HG03175 (cell line): ENCODE data around the gene MESD.

Experiments
- ATAC-seq: cut with Tn5 transposase; IDR thresholded peaks from one replicate; pipeline ENCODE4 v1.9.1; 2021; ENCODE audit warnings: mild to moderate bottlenecking, moderate library complexity; ENCODE audit not compliant: unreplicated experiment

MESD gene

GRCh38 chr15:80940851-80941250 is 48.8 kb downstream of the MESD start:
- ATAC-seq = no peak

DNA sequence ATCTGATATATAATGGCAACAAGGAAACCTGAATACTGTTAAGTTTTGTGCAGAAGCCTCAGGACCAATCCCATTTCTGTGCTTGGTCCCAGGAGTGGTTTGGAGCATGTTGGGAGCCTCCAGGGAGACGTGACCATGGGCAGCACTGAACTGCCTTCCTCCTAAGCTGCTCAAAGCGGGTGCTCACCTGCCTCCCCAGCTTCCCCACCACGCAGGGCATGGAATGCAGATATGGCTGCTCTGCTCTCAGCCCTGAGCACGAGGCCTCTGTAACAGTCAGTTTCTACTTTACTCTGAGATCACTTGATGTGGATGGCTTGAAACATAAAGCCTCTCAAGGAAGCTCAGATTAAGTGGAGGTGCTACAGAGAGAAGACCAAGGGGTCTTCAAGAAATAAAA is 49.3 kb downstream of the MESD start:
- ATAC-seq = no peak

GRCh38 chr15:80939216-80939615 is 50.4 kb downstream of the MESD start:
- no peak for ATAC-seq

DNA sequence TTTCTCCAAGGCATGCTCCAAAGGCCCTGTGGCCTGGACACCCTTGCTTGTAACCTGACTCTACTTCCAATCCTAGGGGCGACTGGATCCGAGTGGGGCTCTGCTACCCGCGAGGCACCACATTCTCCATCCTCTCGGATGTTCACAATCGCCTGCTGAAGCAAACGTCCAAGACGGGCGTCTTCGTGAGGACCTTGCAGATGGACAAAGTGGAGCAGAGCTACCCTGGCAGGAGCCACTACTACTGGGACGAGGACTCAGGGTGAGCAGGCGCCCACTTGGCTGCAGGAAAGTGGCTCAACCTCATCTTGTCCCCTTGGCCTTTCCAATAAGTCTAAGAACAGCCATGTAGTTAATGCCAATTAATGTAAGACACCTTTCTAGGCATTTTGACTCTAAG is 51.9 kb downstream of the MESD start:
- ATAC-seq = no peak

DNA sequence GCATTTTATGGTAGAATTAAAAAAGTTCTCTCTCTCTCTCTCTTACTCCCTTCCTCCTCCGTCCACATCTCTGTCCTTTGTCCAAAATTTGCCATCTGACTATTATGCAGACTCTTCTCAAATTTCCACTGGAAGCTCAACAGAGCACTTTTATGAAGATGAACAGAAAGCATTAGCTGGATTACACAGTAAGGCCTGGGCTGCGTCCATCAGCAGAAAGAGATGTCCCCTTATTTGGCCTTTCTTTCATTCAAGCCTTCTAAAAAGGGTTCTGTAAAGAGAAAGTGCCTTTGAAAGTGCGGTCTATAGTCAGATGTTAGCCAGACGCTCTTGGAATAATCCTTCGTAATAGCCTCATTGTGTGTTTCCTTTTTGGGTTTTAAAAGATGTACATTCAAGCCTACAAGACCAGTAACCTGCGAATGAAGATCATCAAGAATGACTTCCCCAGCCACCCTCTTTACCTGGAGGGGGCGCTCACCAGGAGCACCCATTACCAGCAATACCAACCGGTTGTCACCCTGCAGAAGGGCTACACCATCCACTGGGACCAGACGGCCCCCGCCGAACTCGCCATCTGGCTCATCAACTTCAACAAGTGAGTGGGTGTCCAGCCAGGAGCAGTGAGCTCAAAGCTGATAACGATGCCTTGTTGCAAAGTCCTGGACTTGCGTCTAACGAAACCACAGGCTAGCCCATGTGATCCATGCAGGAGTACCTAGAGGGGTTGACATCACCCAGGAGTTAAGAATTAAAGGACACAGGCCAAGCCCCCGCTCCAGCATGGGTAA is 53.1 kb downstream of the MESD start:
- ATAC-seq = no peak

DNA sequence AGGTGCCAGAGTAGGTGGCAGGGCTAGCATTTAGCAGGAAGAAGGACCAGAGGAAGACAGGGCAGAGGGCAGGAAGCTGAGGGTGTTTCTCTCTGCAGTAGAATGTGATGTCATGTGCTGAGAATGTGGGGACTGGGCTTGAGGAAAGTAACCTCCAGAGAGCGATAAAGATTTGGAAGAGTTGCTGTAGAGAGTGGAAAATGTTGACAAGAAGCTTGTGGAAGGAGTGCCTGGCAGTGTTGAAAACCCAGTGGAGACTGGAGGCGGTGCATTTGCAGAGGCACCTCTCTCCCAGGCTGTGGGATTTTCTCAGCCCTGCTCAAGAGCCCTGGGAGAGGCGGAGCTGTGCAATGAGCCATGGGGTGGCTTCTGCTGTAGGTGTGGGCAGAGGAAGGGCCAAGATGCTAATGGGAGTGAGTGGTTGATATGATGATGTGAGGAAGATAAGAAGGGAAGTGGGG is 54.8 kb downstream of the MESD start:
- no peak for ATAC-seq

DNA sequence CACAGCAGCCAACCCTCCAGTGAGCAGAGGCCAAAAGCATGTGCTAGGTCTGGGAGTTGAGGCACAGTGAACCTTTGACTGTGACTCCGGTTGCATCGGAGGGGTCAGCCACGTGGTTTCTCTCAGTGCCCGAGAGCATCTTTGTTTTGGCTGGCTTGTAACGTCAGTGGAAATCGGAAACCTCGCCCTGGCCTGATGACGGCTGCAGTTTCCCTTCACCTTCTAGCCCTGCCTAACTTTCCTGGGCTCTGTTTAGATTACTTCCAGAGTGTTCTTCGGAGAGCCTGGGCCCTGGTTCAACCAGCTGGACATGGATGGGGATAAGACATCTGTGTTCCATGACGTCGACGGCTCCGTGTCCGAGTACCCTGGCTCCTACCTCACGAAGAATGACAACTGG is 56.6 kb downstream of the MESD start:
- no peak for ATAC-seq

DNA sequence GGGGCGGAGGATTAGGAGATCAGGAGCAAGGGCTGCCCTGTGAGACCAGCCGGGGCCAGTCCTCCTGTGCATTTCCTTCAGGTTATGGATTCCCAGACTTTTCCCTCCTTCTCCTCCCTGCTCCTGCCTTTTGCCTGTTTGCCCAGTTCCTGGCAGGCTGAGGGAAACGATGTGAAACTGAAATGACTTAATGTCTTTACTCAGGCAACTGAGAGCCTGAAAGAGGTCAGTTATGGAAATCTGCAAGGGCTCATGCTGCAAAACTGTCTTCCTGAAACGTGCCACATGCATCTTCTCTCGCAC is 57.2 kb downstream of the MESD start:
- ATAC-seq = no peak

DNA sequence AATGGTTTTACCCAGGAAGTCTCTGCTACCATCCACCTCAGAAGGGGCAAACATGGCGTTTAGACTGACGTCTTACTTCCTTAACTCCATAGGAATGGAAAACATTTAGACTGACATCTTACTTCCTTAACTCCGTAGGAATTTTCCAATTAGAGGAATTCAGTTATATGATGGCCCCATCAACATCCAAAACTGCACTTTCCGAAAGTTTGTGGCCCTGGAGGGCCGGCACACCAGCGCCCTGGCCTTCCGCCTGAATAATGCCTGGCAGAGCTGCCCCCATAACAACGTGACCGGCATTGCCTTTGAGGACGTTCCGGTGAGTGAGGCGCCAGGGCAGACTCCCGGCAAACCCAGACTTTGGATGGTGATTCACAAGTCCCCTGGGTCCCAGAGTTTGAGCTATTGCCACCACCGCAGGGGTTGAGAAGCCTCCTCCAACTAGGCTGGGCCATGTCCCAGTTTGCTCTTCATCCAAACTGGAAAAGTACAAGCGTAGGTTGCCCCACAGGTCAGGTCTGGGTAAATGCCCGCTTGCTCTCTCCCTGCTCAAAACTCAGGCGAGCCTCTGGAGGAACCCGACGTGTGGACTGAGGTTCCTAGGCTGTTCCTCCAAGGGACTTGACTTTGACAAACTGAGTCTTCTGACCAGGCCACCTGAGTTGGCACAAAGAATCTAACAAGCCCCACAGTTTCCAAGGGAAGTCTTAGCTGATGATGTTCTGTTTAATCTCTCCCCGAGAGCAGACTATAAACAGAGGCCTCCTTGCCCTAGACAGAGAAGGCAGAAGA is 57.7 kb downstream of the MESD start:
- no peak for ATAC-seq

DNA sequence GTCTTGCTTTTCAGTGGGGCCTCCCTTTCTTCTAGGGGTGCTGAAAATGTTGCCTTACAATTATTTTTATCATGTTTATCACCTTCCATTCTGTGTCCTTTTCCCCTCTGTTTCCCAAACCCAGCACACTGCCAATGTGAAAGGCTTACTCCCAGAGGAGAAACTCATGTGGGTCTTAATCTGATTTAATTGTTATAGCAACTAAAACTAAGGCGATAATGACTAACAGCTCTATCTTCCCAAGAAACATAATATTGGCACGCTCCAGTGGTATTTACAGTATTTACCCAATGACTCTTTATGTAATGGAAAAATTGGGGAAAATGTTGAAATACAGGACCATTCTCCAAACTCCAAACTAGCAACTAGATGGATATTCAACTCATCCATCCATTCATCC is 58.4 kb downstream of the MESD start:
- no peak for ATAC-seq

DNA sequence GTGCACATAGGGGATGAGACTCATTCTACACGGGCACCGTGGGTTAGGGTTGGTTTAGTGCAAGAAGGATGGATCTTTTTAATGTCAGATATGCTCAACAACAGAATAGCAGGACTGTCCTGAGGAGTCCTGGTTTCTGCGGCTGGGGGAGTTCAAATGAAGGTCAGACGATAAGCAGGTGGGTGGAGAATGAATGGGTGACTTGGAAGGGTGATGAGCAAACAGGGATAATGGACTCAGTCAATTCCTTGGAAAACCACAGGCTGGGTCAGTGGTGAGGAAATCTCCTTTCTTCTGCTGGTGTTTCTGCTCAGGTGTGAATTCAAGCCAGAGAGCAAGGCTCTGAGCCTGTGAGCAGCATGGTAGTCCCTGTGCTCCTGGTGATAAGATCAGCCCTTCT is 59.9 kb downstream of the MESD start:
- ATAC-seq = no peak

- no peak for ATAC-seq
These were observed 60.4 kb downstream of the MESD start for GRCh38 chr15:80929225-80929624.

DNA sequence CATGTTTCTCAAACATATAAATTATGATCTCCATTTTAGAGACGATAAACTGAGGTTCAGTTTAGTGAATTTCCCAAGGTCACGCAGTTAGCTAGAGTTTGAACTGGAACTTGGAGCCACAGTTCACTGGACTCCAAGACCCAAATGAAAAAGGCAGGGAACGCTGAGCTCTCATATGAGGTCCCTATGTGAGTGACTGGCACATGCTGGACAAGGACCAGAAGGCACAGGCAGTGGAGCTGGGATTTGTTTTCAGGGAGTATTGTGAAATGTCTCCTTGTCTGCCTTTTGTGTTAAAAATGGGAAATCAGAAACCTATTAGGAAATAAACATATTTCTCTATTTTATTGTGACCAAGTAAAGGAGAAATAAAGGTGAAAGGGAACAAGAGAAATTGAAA is 63.5 kb downstream of the MESD start:
- no peak for ATAC-seq

DNA sequence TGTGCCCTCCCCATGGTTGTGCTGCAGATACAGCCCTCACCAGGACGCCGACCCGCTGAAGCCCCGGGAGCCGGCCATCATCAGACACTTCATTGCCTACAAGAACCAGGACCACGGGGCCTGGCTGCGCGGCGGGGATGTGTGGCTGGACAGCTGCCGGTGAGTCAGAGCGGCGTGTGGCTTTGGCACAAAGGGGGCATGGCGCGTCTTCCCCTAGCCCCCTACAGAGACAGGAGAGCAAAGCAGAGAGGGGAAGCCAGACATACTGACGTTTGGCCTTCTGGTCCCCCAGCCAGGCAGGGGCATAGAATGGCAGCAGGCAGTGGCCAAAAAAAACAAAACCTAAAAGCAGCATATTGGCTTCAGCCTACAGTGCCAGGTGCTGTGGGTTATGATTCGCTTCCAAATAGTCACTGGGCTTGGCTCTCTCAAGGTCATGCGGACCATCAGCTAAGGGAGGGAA is 64.0 kb downstream of the MESD start:
- no peak for ATAC-seq

DNA sequence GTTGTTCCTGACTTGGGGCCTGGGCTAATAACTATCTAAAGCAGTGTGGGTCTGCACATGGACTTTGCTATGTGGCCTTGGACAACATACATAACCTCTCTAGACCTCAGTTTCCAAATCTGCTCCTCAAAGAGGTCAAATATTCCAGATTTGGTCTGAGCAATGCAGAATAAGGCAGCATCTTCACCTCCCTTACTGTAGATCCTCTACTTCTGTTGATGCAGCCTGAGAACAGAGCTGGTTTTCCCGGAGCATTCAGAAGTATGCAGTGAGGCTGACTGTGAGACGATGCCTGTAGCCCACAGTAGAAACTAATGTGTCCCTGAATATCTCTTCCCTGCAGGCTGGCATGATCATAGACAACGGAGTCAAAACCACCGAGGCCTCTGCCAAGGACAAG is 65.3 kb downstream of the MESD start:
- no peak for ATAC-seq

GRCh38 chr15:80923668-80924067 is 66.0 kb downstream of the MESD start:
- ATAC-seq = no peak

DNA sequence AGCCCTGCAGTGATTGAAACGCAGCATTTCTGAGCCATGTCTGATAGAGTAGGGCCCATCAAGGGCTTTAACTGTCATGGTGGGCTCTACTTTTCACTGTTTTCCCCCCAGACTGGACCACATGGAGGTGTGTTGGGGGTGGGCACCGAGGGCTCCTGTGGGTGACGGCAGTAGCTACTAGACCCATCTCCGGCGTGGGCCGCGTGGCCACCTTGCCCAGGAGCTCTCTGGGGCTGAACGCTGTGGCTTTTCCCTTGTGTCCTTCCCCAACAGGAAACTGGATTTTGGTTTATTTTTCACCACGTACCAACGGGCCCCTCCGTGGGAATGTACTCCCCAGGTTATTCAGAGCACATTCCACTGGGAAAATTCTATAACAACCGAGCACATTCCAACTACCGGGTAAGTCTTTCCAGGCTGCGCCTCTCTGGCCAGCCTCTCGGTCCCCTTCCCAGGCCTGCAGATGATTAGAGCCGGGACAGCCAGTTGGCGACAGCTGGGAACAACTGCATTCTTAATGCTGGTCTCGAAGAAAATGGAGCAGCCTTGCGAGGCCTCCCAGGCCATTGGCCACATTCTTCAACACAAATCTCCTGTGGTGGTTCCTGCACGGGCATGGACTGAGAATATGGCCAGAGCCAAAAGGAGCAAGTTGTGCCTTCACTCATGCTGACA is 67.7 kb downstream of the MESD start:
- ATAC-seq = no peak

DNA sequence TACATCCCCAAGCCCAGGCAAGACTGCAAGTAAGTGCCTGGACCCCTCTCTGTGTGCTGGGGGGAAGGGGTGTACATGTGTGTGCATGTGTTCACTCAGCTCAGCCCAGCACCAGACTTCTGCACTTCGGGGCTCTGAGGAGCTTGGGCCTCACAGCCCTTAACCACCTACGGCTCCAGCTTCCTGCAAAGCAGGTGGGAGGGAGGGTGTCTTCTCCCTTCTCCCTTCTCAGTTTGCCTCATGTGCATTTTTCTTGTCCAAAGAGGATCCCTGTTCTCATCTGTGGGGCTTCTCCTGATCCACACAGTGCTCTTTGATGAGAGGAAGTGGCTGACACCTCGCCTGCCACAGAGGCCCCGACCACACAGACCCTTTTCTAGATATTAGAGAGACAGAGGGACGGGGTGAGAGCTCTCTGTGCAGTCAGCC is 69.3 kb downstream of the MESD start:
- ATAC-seq = peak; percentile 70

GRCh38 chr15:80918196-80918783 is 71.3 kb downstream of the MESD start:
- no peak for ATAC-seq

DNA sequence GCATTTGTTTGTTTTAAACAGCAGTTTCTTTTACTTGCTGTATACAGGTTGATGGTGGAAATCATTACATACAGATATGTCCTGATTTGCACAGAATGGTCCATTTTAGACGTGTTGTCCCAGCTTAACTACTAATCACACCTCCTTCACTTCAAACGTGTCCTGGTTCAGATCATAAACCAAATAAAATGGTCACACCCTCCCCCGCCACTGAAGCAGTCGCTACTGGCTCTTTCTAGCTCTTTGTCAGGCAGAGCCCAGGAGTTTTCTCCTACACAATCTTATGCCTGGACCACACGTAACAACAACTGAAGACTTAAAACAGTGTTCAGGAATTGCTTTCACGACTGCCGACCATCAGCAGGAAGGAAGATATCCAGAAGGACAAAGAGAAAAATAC is 73.6 kb downstream of the MESD start:
- no peak for ATAC-seq

DNA sequence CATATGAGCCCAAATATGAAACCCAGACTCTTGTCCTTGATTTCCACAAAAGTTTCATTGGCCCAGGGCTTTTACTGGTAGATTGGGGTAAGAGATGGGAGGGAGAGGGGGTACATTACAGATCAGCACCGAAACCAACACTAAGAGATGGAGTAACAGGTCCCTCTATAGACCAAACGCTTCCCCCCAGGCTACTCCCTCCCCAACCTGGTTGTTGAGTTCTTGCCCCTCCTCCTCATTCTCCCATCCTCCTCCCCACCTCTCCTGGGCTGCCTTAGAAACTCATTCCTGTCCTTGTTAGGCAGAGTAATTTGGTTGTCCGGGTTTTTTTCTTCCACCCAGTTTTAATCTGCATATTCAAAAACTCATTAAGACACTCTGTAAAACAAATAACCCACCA is 74.1 kb downstream of the MESD start:
- no peak for ATAC-seq
